BJ (cell line): ENCODE data around the gene ABCG1. TPM values are rescaled to one million over a fixed set of nuclear protein-coding genes. Genes with fewer than 3 reads are reported as not detected.

Experiments used
- CTCF ChIA-PET: fragments of 350-600 bp; formaldehyde crosslinking; extraction: SDS; loops from one replicate; lab custom pipeline; 2021; ENCODE audit warnings: antibody characterized with exemption, inconsistent platforms; lab: Yijun Ruan, JAX
- POLR2A ChIA-PET: fragments of 300-600 bp; sonication (Branson Sonifier 250); formaldehyde crosslinking; extraction: SDS; loops from one replicate; lab custom pipeline; 2021; ENCODE audit warnings: antibody characterized with exemption; lab: Charles Lee
- DNase-seq: peaks from one replicate; pipeline ENCODE4 v3.0.0-alpha.2; 2011; ENCODE audit warnings: low read depth
- H3K27me3 ChIP-seq: 2 replicates; pipeline ENCODE4 v1.6.0; 2011; ENCODE audit warnings: low read length; ENCODE audit not compliant: control insufficient read depth, insufficient read depth
- H3K36me3 ChIP-seq: 2 replicates; pipeline ENCODE4 v1.5.1; 2011; ENCODE audit warnings: low read length; ENCODE audit not compliant: control insufficient read depth, insufficient read depth
- H3K4me3 ChIP-seq: 2 replicates; pipeline ENCODE4 v1.5.1; 2011; ENCODE audit warnings: low read depth, mild to moderate bottlenecking, control low read depth, low read length
- CTCF ChIP-seq: IDR thresholded peaks from 2 replicates; pipeline ENCODE4 v1.5.1; 2011; ENCODE audit warnings: low read depth, mild to moderate bottlenecking, control low read depth, inconsistent platforms, low read length, moderate library complexity; ENCODE audit not compliant: insufficient read depth
- polyA plus RNA-seq: library from polyadenylated mRNA; depleted of rRNA; stranded (reverse); fragments of >200 nt; gene quantifications from 2 replicates; pipeline ENCODE4 v1.2.3, GENCODE V29; 2011

The ABCG1 gene
- polyA plus RNA-seq, 1 experiment: 0.29 TPM

GRCh38 chr21:42301371-42302075, 82.6 kb downstream of the ABCG1 start:
- H3K4me3 ChIP-seq: no peak overlapping the region
- ChIA-PET CTCF (interaction anchor here (1.0 to 1.7 kb wide), 2 partner anchors 9 to 21 kb away, joined by 3 to 9 read pairs; no protein-coding TSS in a partner anchor), POLR2A (no interaction called here)
- no peaks in the 10 kb centered on the region for H3K36me3 ChIP-seq
- H3K27me3 ChIP-seq: no peaks in the 10 kb centered on the region
- no peak for DNase-seq
- TF ChIP-seq CTCF: no peak

DNA sequence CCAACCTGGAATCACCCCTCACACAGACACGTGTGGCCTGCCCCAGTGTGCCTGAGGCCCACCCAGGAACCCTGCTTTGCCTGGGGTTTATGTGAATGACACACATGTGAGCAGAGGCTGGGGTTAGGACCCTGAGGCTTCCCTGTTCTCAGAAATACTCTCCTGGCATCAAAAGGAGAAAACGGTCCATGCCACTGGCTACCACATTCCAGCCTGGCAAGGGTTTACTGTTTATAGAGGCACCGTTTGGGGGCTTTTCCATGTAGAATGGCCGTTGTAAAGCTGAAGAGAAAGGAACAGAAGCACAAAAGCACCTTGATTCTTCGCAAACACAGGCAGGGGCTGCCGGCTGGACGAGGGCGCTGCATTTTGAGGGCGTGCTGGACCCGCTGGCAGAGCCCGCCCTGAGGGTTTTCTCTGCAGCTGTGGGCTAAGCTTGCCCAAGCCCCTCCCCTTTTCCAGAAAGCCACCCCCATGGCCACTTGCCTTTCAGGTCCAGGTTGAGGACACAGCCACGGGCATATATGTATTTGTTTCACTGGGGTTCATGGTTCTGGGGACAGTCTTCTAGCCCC, 83.2 kb downstream of the ABCG1 start:
- ChIA-PET CTCF (interaction anchor here (1.0 to 1.7 kb wide), 2 partner anchors 8 to 22 kb away, joined by 3 to 9 read pairs; no protein-coding TSS in a partner anchor), POLR2A (no interaction called here)
- DNase-seq: no peak

GRCh38 chr21:42302794-42303193, 83.9 kb downstream of the ABCG1 start:
- ChIA-PET CTCF (no interaction called here), POLR2A (no interaction called here)
- DNase-seq: no peak
- Histone ChIP-seq H3K4me3 (no peak overlapping the region), H3K27me3 (peaks cover 2% of the 10 kb centered on the region; the same call in 1 of the 2 replicates), H3K36me3 (no peaks in the 10 kb centered on the region)
- no peak for TF ChIP-seq CTCF

More for the DNA sequence above, 83.2 kb downstream of the ABCG1 start:
- TF ChIP-seq CTCF: no peak
- no peak overlapping the region for H3K4me3 ChIP-seq
- peaks cover 2% of the 10 kb centered on the region; the same call in 1 of the 2 replicates for H3K27me3 ChIP-seq
- no peaks in the 10 kb centered on the region for H3K36me3 ChIP-seq

DNA sequence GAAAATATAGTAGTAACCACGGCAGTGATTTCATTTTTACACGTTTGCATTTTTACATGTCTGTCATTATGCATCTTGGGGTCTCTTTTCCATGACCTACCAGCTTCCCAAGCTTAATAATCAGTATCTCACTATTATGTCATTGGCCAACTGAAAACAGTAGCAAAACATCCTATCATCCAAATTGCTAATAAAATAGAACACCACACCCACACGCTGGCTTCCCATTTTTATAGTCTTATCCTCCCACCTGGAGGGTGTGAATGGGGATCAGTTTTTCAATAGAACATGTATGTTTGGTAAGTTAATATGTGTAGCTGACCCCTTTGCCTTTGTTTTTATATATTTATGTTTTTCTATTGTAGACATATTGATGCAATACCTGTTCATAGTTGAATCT, 84.5 kb downstream of the ABCG1 start:
- no peak for TF ChIP-seq CTCF
- ChIA-PET POLR2A (no interaction called here), CTCF (no interaction called here)
- DNase-seq: no peak
- H3K27me3 ChIP-seq: peaks cover 4% of the 10 kb centered on the region; the same call in 1 of the 2 replicates
- H3K36me3 ChIP-seq: no peaks in the 10 kb centered on the region
- no peak overlapping the region for H3K4me3 ChIP-seq

DNA sequence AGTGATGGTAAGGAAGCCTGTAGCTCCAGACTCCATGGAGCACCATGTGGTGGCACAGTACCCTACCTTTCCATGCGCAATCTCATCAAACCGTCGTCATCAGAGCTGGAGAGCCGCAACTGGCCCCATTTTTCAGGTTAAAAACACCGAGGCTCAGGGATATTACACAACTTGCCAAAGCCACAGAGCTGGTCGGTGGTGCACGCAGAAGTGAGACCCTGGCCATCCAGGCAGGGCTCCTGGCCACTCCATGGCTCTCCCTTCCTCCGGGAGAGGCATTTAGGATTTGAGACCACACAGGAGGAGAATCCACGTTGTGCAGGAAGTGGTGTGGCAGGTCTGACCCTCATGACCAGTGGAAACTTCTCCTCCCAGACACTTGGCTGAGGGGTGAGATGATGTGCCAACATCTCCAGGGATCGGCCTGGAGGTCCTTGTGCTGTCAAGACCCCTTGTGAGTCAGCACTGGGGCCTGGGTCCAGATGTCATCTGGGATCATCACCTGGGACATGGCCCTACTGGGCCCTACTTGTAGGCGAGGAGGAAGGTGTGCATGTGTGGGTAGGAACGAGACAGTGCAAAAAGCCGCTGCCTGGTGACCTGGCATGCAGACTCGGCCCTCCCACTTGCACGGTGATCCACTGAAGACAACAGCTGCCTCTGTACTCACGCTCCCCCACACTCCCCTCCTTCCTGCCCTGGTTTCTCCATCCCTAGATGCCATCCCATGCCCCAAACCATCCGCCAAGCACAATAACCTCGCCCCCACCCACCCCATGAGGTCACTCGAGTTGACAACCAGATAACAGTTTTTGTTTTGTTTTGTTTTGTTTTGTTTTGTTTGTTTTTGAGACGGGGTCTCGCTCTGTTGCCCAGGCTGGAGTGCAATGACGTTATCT, 85.9 kb downstream of the ABCG1 start:
- POLR2A ChIA-PET: no interaction called here
- Histone ChIP-seq H3K4me3 (no peak overlapping the region), H3K27me3 (peaks cover 4% of the 10 kb centered on the region; the same call in 1 of the 2 replicates), H3K36me3 (no peaks in the 10 kb centered on the region)
- DNase-seq: no peak
- CTCF ChIA-PET: no interaction called here
- no peak for TF ChIP-seq CTCF
